ENCODE measurements around the gene HEPHL1. TPM values are rescaled to one million over a fixed set of nuclear protein-coding genes. Genes with fewer than 3 reads are reported as not detected.
A peak's percentile ranks its signal among the peaks of the same experiment; 100 is the strongest.

The HEPHL1 gene
- total and polyA plus RNA-seq, 2 donors (not counting 1 experiment from before 2014, with no cell fraction given) = not detected

DNA sequence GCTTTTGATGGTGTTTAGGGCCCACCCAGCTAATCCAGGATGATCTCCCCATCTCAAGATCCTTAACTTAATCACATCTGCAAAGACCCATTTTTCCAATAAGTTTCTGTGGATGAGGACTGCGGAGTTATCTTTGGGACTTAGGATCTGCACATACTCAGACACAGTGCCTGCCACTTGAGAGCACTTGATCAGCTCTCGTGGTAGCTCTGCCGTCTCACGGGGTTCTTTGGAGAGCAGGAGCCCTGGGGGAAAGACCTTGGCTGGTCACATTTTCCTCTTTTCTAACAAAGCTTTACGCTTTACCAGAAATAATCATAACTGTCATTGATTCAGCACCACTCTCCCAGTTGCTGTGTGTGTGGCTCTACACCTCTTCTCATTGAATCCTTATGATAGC is 6.1 kb downstream of the HEPHL1 start:
- no peaks in the 10 kb centered on the region for H3K79me2 ChIP-seq (ENCODE audit: control insufficient read depth, insufficient read depth, low read length)
- TF ChIP-seq EZH2 (IDR thresholded peaks at IDR 0.05; ENCODE audit: low read length, missing control alignments) = no peak
- TF ChIP-seq, protein P1, sequence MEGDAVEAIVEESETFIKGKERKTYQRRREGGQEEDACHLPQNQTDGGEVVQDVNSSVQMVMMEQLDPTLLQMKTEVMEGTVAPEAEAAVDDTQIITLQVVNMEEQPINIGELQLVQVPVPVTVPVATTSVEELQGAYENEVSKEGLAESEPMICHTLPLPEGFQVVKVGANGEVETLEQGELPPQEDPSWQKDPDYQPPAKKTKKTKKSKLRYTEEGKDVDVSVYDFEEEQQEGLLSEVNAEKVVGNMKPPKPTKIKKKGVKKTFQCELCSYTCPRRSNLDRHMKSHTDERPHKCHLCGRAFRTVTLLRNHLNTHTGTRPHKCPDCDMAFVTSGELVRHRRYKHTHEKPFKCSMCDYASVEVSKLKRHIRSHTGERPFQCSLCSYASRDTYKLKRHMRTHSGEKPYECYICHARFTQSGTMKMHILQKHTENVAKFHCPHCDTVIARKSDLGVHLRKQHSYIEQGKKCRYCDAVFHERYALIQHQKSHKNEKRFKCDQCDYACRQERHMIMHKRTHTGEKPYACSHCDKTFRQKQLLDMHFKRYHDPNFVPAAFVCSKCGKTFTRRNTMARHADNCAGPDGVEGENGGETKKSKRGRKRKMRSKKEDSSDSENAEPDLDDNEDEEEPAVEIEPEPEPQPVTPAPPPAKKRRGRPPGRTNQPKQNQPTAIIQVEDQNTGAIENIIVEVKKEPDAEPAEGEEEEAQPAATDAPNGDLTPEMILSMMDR (conservative IDR thresholded peaks at IDR 0.05 in 1 of 2, IDR thresholded peaks at IDR 0.05 in 1 of 2; ENCODE audit: low read depth in 1 of 2, low read length in 2 of 2) = no peak
- no peaks in the 10 kb centered on the region for H3K36me3 ChIP-seq (ENCODE audit: control insufficient read depth, insufficient read depth, low read length)

DNA sequence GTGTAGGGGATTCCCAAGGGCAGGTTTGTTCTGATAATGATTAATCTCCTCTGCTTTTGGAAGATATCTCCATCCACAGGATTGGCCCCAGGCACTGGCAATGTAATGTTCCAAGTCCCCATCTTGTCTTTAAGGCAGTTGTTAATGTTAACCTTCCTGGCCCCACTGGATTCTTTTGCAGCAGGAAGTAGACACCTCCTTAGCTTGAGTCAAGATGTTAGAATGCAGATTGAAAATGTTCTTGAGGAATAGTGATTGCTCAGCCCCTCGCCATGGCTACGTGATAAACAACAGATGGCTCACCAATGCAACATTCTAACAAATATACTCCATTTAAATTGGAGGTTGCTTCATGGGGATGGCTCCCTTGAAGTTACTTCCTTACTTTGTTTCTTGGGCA is 7.3 kb downstream of the HEPHL1 start:
- Histone ChIP-seq H2AFZ (ENCODE audit: low read length) (no peak overlapping the region), H3K9me3 (ENCODE audit: control insufficient read depth, insufficient read depth, low read depth, low read length) (no peaks in the 10 kb centered on the region), H3K79me2 (ENCODE audit: control insufficient read depth, insufficient read depth, low read length) (no peaks in the 10 kb centered on the region), H3K27ac (ENCODE audit: insufficient read depth, low read length) (no peak overlapping the region), H3K4me1 (ENCODE audit: control insufficient read depth, extremely low read depth, insufficient read depth, low read length) (no peaks in the 10 kb centered on the region), H3K9ac (ENCODE audit: insufficient read depth, low read length) (no peak overlapping the region), H3K4me3 (replicated peaks in 1 of 4; ENCODE audit: control extremely low read depth in 1 of 4, insufficient read depth in 1 of 4, low read depth in 3 of 4, low read length in 4 of 4) (no peak overlapping the region), H3K4me2 (ENCODE audit: extremely low read depth, insufficient read depth, low read length) (no peak overlapping the region), H3K36me3 (ENCODE audit: control insufficient read depth, insufficient read depth, low read length) (no peaks in the 10 kb centered on the region), H4K20me1 (ENCODE audit: control insufficient read depth, extremely low read depth, insufficient read depth, low read length) (no peaks in the 10 kb centered on the region), H3K27me3 (ENCODE audit: control insufficient read depth, insufficient read depth, low read length) (no peaks in the 10 kb centered on the region)
- DNase-seq (ENCODE audit: low read depth in 2 of 2) = peak; percentile 25 to 83
- TF ChIP-seq, protein P1 (conservative IDR thresholded peaks at IDR 0.05 in 1 of 2, IDR thresholded peaks at IDR 0.05 in 1 of 2; ENCODE audit: low read depth in 1 of 2, low read length in 2 of 2) = no peak
- TF ChIP-seq EZH2 (IDR thresholded peaks at IDR 0.05; ENCODE audit: low read length, missing control alignments) = no peak

More for the DNA sequence above, 6.1 kb downstream of the HEPHL1 start:
- no peak for DNase-seq (ENCODE audit: low read depth in 2 of 2)
- H3K4me1 ChIP-seq (ENCODE audit: control insufficient read depth, extremely low read depth, insufficient read depth, low read length) = no peaks in the 10 kb centered on the region
- no peaks in the 10 kb centered on the region for H3K27me3 ChIP-seq (ENCODE audit: control insufficient read depth, insufficient read depth, low read length)
- H2AFZ ChIP-seq (ENCODE audit: low read length) = no peak overlapping the region
- H3K4me3 ChIP-seq (replicated peaks in 1 of 4; ENCODE audit: control extremely low read depth in 1 of 4, insufficient read depth in 1 of 4, low read depth in 3 of 4, low read length in 4 of 4) = no peak overlapping the region
- H3K4me2 ChIP-seq (ENCODE audit: extremely low read depth, insufficient read depth, low read length) = no peak overlapping the region
- no peak overlapping the region for H3K9ac ChIP-seq (ENCODE audit: insufficient read depth, low read length)
- H3K9me3 ChIP-seq (ENCODE audit: control insufficient read depth, insufficient read depth, low read depth, low read length) = no peaks in the 10 kb centered on the region
- no peak overlapping the region for H3K27ac ChIP-seq (ENCODE audit: insufficient read depth, low read length)
- H4K20me1 ChIP-seq (ENCODE audit: control insufficient read depth, extremely low read depth, insufficient read depth, low read length) = no peaks in the 10 kb centered on the region

DNA sequence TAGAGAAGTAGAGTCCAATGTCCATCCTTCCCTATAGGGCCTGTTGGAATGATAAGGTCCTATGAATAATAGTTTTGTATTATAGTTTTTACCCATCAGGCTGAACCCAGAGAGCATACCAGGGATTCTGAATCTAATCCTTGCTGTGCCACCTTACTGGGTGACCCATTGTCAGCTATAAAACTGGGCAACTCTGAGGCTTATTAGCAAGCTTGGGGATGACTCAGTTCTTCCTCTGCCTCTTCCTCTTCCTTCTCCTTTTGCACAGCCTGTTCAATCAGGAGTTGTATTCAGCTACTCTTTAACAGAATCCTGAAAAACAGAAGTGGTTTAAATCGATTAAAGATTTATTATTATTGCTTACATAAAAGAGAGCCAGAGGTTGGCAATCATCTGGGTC is 8.9 kb downstream of the HEPHL1 start:
- Histone ChIP-seq H3K36me3 (ENCODE audit: control insufficient read depth, insufficient read depth, low read length) (no peaks in the 10 kb centered on the region), H3K4me2 (ENCODE audit: extremely low read depth, insufficient read depth, low read length) (no peak overlapping the region), H3K79me2 (ENCODE audit: control insufficient read depth, insufficient read depth, low read length) (no peaks in the 10 kb centered on the region), H3K27me3 (ENCODE audit: control insufficient read depth, insufficient read depth, low read length) (no peaks in the 10 kb centered on the region), H2AFZ (ENCODE audit: low read length) (no peak overlapping the region), H3K27ac (ENCODE audit: insufficient read depth, low read length) (no peak overlapping the region), H3K9ac (ENCODE audit: insufficient read depth, low read length) (no peak overlapping the region), H3K9me3 (ENCODE audit: control insufficient read depth, insufficient read depth, low read depth, low read length) (no peaks in the 10 kb centered on the region), H3K4me1 (ENCODE audit: control insufficient read depth, extremely low read depth, insufficient read depth, low read length) (no peaks in the 10 kb centered on the region), H4K20me1 (ENCODE audit: control insufficient read depth, extremely low read depth, insufficient read depth, low read length) (no peaks in the 10 kb centered on the region), H3K4me3 (replicated peaks in 1 of 4; ENCODE audit: control extremely low read depth in 1 of 4, insufficient read depth in 1 of 4, low read depth in 3 of 4, low read length in 4 of 4) (no peak overlapping the region)
- TF ChIP-seq, protein P1 (conservative IDR thresholded peaks at IDR 0.05 in 1 of 2, IDR thresholded peaks at IDR 0.05 in 1 of 2; ENCODE audit: low read depth in 1 of 2, low read length in 2 of 2) = no peak
- TF ChIP-seq EZH2 (IDR thresholded peaks at IDR 0.05; ENCODE audit: low read length, missing control alignments) = no peak
- no peak for DNase-seq (ENCODE audit: low read depth in 2 of 2)
